SJCRH30 (cell line): ENCODE data around the gene SPRR2A. TPM values are rescaled to one million over a fixed set of nuclear protein-coding genes. Genes with fewer than 3 reads are reported as not detected.
A peak's percentile ranks its signal among the peaks of the same experiment; 100 is the strongest.
"Not testable (repeated sequence)": the region's sequence is repeated elsewhere in the genome, so short reads cannot be mapped to it uniquely, and the experiment has no call there.

ENCODE experiments used
- DNase-seq, 2 experiments: peaks; one replicate each; pipeline ENCODE4 v3.0.0-alpha.2; 2015 to 2020
- H3K27ac ChIP-seq: fragments of 250-450 bp; sonication (Bioruptor Pico); 2 replicates; pipeline ENCODE4 v1.5.1; 2020; ENCODE audit warnings: mild to moderate bottlenecking, moderate library complexity
- H3K27me3 ChIP-seq: fragments of 250-450 bp; sonication (Bioruptor Pico); 2 replicates; pipeline ENCODE4 v1.5.1; 2020; ENCODE audit warnings: mild to moderate bottlenecking, moderate library complexity
- H3K36me3 ChIP-seq: fragments of 250-450 bp; sonication (Bioruptor Pico); 2 replicates; pipeline ENCODE4 v1.5.1; 2020; ENCODE audit warnings: mild to moderate bottlenecking, moderate library complexity
- H3K4me1 ChIP-seq: fragments of 250-450 bp; sonication (Bioruptor Pico); 2 replicates; pipeline ENCODE4 v1.5.1; 2020; ENCODE audit warnings: mild to moderate bottlenecking, moderate library complexity
- H3K4me3 ChIP-seq: fragments of 250-450 bp; sonication (Bioruptor Pico); 2 replicates; pipeline ENCODE4 v1.5.1; 2020; ENCODE audit warnings: mild to moderate bottlenecking, moderate library complexity
- H3K9me3 ChIP-seq: fragments of 250-450 bp; sonication (Bioruptor Pico); replicated peaks from 2 replicates; pipeline ENCODE4 v1.5.1; 2020; ENCODE audit warnings: mild to moderate bottlenecking, moderate library complexity
- total RNA-seq: library from RNA; depleted of rRNA; stranded (reverse); fragments of >200 nt; shearing (Covaris generic); gene quantifications from 2 replicates; pipeline ENCODE4 v1.2.3, GENCODE V29; 2014; rRNA removed

SPRR2A gene
- total RNA-seq, 1 experiment from 2014 or later, result not detected

DNA sequence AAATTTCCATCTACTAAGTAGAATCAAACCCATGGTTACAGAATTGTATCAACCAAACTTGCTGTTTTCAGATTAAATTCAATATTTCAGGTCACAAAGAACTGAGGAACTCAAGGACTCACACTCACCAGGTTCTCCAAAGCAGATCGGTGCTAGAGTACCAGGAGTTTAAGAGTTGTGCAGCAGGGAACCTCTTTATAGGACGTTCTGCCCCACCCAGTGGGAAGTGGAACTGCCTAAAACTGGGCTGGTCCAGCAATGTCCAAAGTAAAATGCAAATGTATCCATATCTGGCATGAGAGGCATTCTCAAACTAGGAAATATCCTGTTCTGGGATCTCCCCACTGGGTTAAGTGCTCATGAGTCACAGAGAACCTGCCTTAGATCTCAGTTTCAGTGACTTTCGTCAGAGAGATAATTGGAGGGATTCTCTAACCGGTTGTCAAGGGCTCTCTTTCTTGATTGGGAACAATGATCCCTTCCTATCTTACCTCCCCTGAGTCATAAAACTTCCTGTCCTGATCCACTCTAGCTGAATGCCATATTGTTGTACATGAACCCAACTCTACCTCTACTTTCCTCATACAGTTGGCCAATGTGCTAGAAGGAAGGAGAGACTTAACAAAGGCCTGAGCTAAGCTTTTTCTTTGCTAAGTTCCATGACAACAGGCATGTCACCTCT lies 16.2 kb downstream of the SPRR2A start, which contains the start of gene SPRR2D:
SPRR2D (minus strand) TSS at position 171 of the 682 bp plus-strand sequence. CDS start 774 bp downstream, outside the sequence.
- H3K27me3 ChIP-seq, result no peaks in the 10 kb centered on the region
- H3K4me3 ChIP-seq, result no peak within 1 kb of the TSS
- no peaks in the 10 kb centered on the region for H3K9me3 ChIP-seq
- no peaks in the 10 kb centered on the region for H3K4me1 ChIP-seq
- H3K36me3 ChIP-seq, result no peaks in the 10 kb centered on the region
- no peak for DNase-seq
- H3K27ac ChIP-seq, result no peak within 1 kb of the TSS

DNA sequence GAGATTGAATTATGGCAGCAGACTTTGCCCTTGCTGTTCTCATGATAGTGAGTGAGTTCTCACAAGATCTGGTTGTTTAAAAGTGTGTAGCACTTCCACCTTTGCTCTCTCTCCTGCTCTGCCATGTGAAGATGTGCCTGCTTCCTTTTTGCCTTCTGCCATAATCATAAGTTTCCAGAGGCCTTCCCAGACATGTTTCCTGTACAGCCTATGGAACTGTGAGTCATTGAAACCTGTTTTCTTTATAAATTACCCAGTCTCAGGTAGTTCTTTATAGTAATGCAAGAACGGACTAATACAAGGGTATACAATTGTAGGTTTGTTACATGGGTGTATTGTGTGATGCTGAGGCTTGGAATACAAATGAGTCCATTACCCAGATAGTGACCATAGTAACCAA lies 22.1 kb downstream of the SPRR2A start:
- Histone ChIP-seq H3K27me3 (no peaks in the 10 kb centered on the region), H3K36me3 (no peaks in the 10 kb centered on the region), H3K4me1 (no peaks in the 10 kb centered on the region), H3K9me3 (no peaks in the 10 kb centered on the region), H3K27ac (no peak overlapping the region), H3K4me3 (no peak overlapping the region)
- DNase-seq, result no peak

DNA sequence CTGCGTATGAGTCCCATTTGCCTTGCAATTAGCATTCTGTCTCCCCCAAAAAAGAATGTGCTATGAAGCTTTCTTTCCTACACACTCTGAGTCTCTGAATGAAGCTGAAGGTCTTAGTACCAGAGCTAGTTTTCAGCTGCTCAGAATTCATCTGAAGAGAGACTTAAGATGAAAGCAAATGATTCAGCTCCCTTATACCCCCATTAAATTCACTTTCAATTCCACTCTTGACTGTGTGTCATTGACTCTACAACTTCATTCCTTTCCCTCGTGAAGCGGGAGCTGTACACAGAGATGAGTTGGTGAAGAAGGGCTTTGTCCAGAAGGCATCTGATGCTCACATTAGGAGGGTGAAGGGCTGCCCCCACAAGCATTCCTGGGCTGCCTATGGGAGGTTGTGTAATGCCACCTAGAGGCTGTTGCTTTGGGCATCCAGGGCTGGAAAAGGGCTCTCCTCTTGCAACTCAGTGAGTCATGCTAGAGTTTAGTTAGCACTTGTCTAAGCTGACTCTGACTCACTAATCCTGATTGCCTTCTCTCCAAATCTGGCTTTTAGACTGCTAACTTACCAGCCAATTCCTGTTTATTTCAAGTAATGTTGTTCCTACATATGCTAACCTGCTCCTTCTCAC lies 24.5 kb downstream of the SPRR2A start:
- H3K9me3 ChIP-seq, result no peaks in the 10 kb centered on the region
- no peaks in the 10 kb centered on the region for H3K27me3 ChIP-seq
- H3K4me1 ChIP-seq, result no peaks in the 10 kb centered on the region
- no peak overlapping the region for H3K4me3 ChIP-seq
- H3K36me3 ChIP-seq, result no peaks in the 10 kb centered on the region
- H3K27ac ChIP-seq, result no peak overlapping the region
- DNase-seq, result peak; percentile 30 to 40

DNA sequence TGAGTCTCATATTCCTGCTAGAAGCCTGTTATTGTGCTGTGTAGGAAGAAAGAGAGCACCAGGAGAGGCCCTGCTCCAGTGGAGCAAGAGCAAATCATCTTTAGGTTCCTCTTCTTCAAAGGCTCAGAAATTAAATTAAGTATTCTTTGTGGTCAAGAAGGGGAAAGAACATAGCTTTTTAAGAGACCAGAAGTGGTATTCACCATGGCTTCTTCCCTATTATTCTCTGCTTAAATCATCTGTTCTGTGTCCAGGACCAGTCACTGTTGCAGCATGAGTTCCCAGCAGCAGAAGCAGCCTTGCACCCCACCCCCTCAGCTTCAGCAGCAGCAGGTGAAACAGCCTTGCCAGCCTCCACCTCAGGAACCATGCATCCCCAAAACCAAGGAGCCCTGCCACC lies 25.2 kb downstream of the SPRR2A start:
- no peaks in the 10 kb centered on the region for H3K27me3 ChIP-seq
- no peak overlapping the region for H3K4me3 ChIP-seq
- H3K36me3 ChIP-seq, result no peaks in the 10 kb centered on the region
- no peak for DNase-seq
- no peaks in the 10 kb centered on the region for H3K9me3 ChIP-seq
- no peaks in the 10 kb centered on the region for H3K4me1 ChIP-seq
- no peak overlapping the region for H3K27ac ChIP-seq

DNA sequence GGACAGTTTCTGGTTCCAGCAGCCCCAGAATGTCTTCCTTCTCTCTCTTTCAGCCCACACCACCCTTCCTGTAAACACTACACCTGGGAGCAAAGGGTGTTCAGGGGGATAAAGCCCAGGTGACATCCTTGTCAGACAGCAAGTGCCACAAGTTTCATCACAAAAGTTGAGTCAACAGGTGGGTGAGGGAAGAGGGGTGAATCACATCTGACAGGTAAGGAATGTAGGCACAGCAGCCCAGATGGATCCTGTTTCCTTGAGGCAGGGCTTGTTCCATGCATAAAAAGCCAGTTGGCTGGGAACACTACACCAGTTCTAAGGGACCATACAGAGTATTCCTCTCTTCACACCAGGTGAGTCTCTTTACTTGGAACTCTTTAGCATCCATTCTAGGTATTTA lies 26.4 kb downstream of the SPRR2A start, which contains the start of gene SPRR1B:
SPRR1B (plus strand) TSS at position 309 of the 400 bp plus-strand sequence. CDS start 1,143 bp downstream, outside the sequence.
- DNase-seq, result no peak
- no peaks in the 10 kb centered on the region for H3K4me1 ChIP-seq
- no peak within 1 kb of the TSS for H3K27ac ChIP-seq
- H3K9me3 ChIP-seq, result no peaks in the 10 kb centered on the region
- no peaks in the 10 kb centered on the region for H3K36me3 ChIP-seq
- no peak within 1 kb of the TSS for H3K4me3 ChIP-seq
- no peaks in the 10 kb centered on the region for H3K27me3 ChIP-seq

DNA sequence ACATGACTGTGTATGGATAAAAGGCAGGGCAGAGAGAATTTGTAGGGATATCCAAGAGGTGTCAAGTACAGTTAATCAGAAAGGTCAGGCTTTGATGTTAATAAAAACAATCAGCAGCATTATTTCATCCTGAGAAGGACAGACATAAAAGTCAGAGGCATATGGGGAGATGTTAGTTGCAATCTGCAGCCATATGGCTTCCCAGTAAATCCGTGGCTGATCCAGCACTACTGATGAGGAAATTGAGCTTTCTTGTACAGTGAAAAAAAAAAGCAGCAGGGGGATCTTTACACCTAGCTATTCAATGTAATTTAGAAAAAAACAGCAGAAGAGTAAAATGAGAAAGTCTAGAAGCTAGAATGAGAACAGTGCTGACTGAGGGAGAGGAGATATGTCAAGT lies 28.5 kb downstream of the SPRR2A start:
- no peaks in the 10 kb centered on the region for H3K4me1 ChIP-seq
- H3K9me3 ChIP-seq, result no peaks in the 10 kb centered on the region
- H3K36me3 ChIP-seq, result no peaks in the 10 kb centered on the region
- DNase-seq, result no peak
- no peak overlapping the region for H3K27ac ChIP-seq
- no peak overlapping the region for H3K4me3 ChIP-seq
- H3K27me3 ChIP-seq, result no peaks in the 10 kb centered on the region

DNA sequence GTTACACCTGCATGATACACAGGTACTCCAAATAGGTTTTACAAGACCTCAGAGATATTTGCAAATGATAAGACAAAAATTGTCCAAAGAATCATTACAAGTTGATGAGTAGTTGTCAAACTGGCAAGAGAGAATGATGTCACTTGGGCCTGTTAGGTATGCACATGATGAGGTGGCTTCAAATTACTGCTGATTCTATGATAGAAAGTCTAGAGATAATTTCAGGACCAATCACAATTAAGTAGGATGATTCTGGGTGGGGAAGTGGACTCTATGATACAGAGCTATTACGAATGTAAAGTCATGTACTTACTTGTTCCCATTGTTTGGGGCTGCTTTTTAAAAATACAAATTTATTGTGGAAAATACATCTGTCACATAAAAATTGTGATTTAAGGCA lies 31.5 kb downstream of the SPRR2A start:
- no peak for DNase-seq
- Histone ChIP-seq H3K9me3 (no peaks in the 10 kb centered on the region), H3K4me1 (no peaks in the 10 kb centered on the region), H3K27ac (no peak overlapping the region), H3K27me3 (no peaks in the 10 kb centered on the region), H3K4me3 (no peak overlapping the region), H3K36me3 (no peaks in the 10 kb centered on the region)

DNA sequence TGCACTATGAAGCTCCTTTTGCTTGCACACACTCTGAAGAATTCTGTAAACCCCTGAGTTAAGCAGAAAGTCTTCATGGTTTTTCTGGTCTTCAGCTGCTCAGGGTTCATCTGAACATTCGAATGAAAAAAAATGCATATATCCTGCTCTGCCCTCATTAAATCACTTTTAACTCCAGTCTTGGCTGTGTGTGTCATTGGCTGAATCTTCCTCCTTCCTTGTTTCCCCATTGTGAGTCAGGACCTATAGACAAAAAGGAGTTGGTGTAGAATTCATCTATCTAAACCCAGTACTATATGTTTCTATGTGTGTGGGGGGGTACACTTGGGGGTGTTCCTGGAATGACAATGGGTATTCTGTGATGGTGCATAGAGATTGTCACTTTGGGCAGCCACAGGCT lies 32.9 kb downstream of the SPRR2A start:
- DNase-seq, result no peak
- no peaks in the 10 kb centered on the region for H3K9me3 ChIP-seq
- no peak overlapping the region for H3K27ac ChIP-seq
- no peaks in the 10 kb centered on the region for H3K27me3 ChIP-seq
- no peaks in the 10 kb centered on the region for H3K4me1 ChIP-seq
- H3K36me3 ChIP-seq, result no peaks in the 10 kb centered on the region
- H3K4me3 ChIP-seq, result no peak overlapping the region

DNA sequence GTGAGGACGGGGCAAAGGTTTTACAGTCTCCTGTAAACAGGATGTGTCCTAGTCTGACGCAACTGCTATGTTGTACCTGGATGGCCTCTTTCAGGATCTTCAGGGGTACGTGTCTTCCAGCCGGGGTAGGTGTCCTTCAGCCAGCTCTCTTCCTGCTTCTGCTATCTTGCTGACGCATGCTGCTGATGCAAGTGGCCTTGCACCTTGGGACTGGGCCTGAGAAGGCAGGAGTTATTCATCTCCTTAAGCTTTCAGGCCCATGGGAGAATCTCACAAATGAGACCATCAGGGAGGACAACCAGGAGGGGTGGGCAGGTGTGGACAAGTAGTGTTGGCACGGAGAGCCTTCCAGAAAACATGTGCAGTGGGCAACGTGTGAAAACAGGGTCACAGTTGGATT lies 34.2 kb downstream of the SPRR2A start:
- H3K27me3 ChIP-seq, result no peaks in the 10 kb centered on the region
- H3K4me3 ChIP-seq, result no peak overlapping the region
- H3K27ac ChIP-seq, result no peak overlapping the region
- no peaks in the 10 kb centered on the region for H3K4me1 ChIP-seq
- H3K9me3 ChIP-seq, result no peaks in the 10 kb centered on the region
- H3K36me3 ChIP-seq, result no peaks in the 10 kb centered on the region
- no peak for DNase-seq

DNA sequence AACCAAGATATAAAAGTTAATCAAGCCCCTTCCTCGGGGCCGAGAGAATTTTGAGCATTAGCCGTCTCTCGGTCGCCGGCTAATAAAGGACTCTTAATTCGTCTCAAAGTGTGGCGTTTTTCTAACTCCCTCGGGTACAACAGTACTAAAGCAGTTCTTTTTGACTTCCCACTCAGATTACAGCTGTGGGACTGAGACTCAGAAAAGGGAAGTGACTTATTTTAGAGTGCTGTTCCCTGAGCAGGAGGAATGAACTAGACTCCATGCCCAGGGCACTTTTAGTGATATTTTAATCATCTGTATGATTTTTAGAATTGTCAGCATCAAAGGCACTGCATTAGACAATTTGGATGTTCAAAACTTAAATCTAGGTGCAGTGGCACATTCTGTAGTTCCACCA lies 35.0 kb downstream of the SPRR2A start:
- not testable (repeated sequence) for H3K36me3 ChIP-seq, H3K4me1 ChIP-seq, DNase-seq

DNA sequence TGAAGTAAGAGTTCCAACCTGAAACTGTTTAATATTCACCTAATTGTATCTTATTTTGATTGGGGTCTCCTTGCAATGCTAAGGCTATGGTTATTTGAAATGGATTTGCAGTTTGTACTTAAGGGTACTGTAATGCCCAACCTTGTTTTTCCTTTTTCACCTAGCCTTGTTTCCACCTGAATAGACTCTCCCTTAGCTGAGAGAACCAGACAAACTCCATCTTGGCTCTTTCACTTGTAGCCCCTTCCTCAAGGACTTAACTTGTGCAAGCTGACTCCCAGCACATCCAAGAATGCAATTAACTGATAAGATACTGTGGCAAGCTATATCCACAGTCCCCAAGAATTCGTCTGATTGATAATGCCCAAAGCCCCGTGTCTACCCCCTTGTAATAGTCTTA lies 35.5 kb downstream of the SPRR2A start:
- not testable (repeated sequence) for H3K4me3 ChIP-seq, H3K4me1 ChIP-seq, H3K9me3 ChIP-seq

More for the DNA sequence above, 35.0 kb downstream of the SPRR2A start:
- H3K4me3 ChIP-seq, H3K27ac ChIP-seq, H3K9me3 ChIP-seq, H3K27me3 ChIP-seq: not testable (repeated sequence)

DNA sequence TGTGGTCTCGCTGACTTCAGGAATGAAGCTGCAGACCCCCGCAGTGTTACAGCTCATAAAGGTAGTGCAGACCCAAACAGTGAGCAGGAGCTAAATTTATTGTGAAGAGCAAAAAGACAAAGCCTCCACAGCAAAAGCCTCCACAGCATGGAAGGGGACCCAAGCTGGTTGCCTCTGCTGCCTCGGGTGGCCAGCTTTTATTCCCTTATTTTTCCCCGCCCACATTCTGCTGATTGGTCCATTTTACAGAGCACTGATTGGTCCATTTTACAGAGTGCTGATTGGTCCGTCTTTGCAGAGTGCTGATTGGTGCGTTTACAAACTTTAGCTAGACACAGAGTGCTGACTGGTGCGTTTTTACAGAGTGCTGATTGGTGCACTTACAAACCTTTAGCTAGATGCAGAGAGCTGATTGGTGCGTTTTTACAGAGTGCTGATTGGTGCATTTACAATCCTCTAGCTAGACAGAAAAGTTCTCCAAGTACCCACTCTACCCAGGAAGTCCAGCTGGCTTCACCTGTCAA lies 46.0 kb downstream of the SPRR2A start:
- H3K4me3 ChIP-seq, H3K36me3 ChIP-seq, H3K4me1 ChIP-seq, H3K9me3 ChIP-seq, DNase-seq, H3K27me3 ChIP-seq, H3K27ac ChIP-seq: not testable (repeated sequence)

More for the DNA sequence above, 35.5 kb downstream of the SPRR2A start:
- DNase-seq, H3K27me3 ChIP-seq, H3K27ac ChIP-seq, H3K36me3 ChIP-seq: not testable (repeated sequence)

Other genes starting within 250 kb of the SPRR2A start
- gene LCE1B, start 245.5 kb downstream of the SPRR2A start, total RNA-seq, result not detected in 2 replicates
- not detected in 2 replicates for gene LCE1A, start 230.0 kb downstream of the SPRR2A start, total RNA-seq
- gene LCE6A, start 214.7 kb downstream of the SPRR2A start, total RNA-seq, result not detected in 2 replicates
- not detected in 2 replicates for gene LCE7A, start 197.5 kb downstream of the SPRR2A start, total RNA-seq
- gene SMCP, start 179.2 kb downstream of the SPRR2A start, total RNA-seq, result not detected in 2 replicates
- not detected in 2 replicates for gene IVL, start 149.0 kb downstream of the SPRR2A start, total RNA-seq
- gene SPRR5, start 110.3 kb downstream of the SPRR2A start, total RNA-seq, result not detected in 2 replicates
- gene SPRR4, start 86.9 kb downstream of the SPRR2A start, total RNA-seq, result not detected in 2 replicates
- not detected in 2 replicates for gene SPRR1A, start 73.4 kb downstream of the SPRR2A start, total RNA-seq
- not detected in 2 replicates for gene SPRR3, start 55.8 kb downstream of the SPRR2A start, total RNA-seq
- not detected in 2 replicates for gene SPRR1B, start 26.3 kb downstream of the SPRR2A start, total RNA-seq
- not detected in 2 replicates for gene SPRR2D, start 16.4 kb downstream of the SPRR2A start, total RNA-seq
- not detected in 2 replicates for gene SPRR2B, start 14.1 kb upstream of the SPRR2A start, total RNA-seq
- gene SPRR2E, start 37.0 kb upstream of the SPRR2A start, total RNA-seq, result not detected in 2 replicates
- not detected in 2 replicates for gene SPRR2F, start 56.0 kb upstream of the SPRR2A start, total RNA-seq
- not detected in 2 replicates for gene SPRR2G, start 93.4 kb upstream of the SPRR2A start, total RNA-seq
- gene LELP1, start 145.9 kb upstream of the SPRR2A start, total RNA-seq, result not detected in 2 replicates
- not detected in 2 replicates for gene PRR9, start 160.1 kb upstream of the SPRR2A start, total RNA-seq
- not detected in 2 replicates for gene LORICRIN, start 202.2 kb upstream of the SPRR2A start, total RNA-seq